GM19372 (cell line): ENCODE data around the gene PRR11.
"Not testable (repeated sequence)": the region's sequence is repeated elsewhere in the genome, so short reads cannot be mapped to it uniquely, and the experiment has no call there.

Experiments used
- ATAC-seq: cut with Tn5 transposase; IDR thresholded peaks from one replicate; pipeline ENCODE4 v1.9.1; 2021; ENCODE audit warnings: mild to moderate bottlenecking, low read depth, moderate library complexity; ENCODE audit not compliant: unreplicated experiment

PRR11 gene

DNA sequence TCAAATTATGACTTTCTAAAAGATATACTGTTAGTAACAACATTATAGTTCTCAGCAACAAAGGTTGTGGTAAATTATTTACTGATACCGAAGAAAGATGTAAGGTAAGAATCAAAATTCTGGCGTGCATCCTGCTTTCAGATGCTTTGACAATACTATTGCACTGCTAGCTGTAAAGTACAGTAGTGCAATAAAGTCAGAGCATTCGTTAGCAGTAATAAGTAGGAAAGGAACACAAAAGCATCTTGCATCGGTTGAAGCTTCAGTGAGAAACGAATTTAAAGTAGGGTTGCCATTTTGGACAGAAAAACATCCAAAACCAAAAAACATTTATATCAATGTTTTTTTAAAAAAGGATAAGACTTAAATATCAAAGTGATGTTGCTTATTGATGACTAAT, 4.5 kb upstream of the PRR11 start:
- no peak for ATAC-seq

- ATAC-seq, result no peak
Observed at GRCh38 chr17:59151591-59151990, 4.0 kb upstream of the PRR11 start.

DNA sequence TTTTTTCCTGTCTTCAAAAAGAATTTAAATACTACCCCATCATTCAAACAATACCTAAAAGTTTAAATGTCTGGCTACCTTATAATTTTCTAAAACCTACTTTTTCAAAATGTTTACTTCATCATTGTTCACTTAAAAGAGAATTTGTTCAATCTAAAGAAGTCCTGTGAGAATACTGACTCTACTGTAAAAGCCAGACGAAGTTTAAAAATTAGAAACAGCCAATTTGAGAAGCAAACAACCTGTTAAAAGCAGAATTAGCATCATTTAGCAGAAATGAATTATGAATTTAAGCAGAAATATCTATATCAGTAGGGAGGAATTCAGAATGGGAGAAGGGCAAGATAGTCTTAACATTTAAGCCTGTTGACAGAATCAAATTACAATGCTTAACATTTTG, 2.6 kb upstream of the PRR11 start:
- ATAC-seq, result no peak

- no peak for ATAC-seq
Observed at GRCh38 chr17:59154292-59154720, 1.2 kb upstream of the PRR11 start.

GRCh38 chr17:59154721-59155438, 666 bp upstream of the PRR11 start, which contains the start of gene SKA2:
Gene SKA2, minus strand, starts transcription at chr17:59155186. Its CDS starts 23 bp downstream, at chr17:59155163.
- ATAC-seq, result peak; percentile 74

GRCh38 chr17:59160157-59161025, 4.8 kb downstream of the PRR11 start:
- ATAC-seq, result no peak

DNA sequence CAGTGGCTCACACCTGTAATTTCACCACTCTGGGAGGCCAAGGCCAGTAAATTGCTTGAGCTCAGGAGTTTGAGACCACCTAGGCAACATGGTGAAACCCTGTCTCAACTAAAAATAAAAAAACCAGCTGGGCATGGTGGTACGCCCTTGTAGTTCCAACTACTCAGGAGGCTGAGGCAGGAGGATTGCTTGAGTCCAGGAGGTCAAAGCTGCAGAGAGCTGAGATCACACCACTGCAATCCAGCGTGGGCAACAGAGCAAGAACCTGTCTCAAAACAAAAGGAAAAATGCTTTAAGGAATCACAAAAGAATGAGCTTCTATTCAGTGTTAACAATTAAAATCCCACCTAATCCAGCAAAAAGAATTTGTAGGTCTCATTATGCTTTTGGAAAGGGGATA, 5.9 kb downstream of the PRR11 start:
- ATAC-seq, result no peak

GRCh38 chr17:59165933-59166342, 10.4 kb downstream of the PRR11 start:
- no peak for ATAC-seq

GRCh38 chr17:59167571-59168001, 12.0 kb downstream of the PRR11 start:
- no peak for ATAC-seq

DNA sequence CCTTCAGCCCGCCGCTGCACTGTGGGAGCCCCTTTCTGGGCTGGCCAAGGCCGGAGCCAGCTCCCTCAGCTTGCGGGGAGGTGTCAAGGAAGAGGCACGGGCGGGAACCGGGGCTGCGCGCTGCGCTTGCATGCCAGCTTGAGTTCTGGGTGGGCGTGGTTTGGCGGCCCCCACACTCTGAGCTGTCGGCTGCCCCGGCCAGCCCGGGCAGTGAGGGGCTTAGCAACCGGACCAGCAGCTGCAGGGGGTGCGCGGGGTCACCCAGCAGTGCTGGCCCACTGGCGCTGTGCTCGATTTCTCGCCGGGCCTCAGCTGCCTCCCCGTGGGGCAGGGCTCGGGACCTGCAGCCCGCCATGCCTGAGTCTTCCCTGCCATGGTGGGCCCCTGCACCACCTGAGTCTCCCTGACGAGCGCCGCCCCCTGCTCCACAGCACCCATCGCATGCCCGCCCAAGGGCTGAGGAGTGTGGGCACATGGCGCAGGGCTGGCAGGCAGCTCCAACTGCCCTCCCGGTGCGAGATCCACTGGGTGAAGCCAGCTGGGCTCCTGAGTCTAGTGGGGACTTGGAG, 17.0 kb downstream of the PRR11 start:
- no peak for ATAC-seq

DNA sequence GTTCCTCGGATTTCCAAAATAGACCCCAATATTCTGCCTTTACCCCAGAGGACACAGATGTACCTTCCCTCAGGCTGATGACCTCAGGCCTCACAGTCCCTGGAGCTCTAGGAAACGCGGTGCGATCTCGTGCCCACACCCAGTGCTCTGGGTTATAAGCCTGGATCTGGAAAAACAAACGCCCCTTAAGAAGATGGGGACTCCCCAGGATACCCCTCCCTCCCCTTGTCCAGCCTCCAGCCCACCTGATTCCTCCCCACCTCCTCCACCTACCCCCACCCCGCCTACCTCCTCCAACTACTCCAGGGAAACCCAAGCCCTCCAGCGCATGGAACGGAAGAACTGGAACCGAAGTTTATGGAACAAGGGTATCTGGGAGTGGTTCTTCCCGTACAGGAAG, 19.1 kb downstream of the PRR11 start:
- ATAC-seq, result no peak

- ATAC-seq, result no peak
Observed at GRCh38 chr17:59175076-59175475, 19.5 kb downstream of the PRR11 start.

DNA sequence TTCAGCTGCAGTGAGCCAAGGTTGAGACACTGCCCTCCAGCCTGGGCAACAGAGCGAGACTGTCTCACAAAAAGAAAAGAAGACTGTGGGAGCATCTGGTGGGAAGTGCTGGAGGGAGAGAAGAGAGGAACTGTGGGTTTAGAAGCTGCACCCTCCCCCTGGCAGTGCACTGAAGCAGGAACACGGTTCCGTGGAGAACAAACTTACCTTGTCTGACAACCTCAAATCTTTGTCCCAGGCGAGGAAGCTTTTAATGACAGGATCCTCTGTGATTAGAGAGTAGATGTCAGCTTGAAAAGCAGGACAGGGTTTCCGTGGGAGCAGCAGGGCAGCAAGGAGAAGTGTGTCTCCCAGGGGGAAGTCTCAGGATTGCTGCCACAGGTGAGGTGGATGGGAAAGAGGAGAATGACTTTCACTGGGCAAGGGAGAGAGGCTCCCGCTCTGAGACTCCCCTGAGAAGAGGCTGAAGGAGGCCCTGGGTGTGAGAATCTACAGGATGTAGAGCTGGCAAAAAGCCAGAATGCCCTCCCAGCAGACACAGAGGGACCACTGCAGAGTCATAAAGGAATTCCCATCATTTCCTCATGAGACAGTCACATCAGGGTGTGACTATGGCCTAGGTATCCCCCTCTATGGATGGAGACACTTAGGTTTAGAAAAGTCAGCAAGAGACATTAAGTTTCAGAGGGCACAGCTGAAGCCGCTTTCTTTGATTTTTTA, 22.9 kb downstream of the PRR11 start:
- no peak for ATAC-seq

DNA sequence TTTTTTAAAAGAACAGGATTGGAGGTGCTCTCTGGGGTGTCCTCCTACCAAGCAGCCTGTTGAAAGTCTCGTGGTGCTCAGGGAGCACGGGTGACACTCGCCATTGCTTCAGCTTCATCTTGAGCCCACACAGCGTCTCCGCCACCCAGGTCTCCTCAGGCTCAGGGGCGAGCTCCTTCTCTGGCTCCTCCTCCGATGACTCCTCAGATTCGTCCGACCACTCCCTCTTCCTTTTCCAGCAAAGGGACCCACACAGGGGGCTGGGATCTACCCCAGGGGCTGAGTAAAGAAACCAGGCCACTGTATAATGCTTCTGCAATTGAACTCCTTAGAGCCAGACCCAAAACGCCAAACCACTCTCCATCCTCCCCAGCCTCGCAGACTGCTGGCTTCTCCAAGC, 24.1 kb downstream of the PRR11 start:
- ATAC-seq, result not testable (repeated sequence)

DNA sequence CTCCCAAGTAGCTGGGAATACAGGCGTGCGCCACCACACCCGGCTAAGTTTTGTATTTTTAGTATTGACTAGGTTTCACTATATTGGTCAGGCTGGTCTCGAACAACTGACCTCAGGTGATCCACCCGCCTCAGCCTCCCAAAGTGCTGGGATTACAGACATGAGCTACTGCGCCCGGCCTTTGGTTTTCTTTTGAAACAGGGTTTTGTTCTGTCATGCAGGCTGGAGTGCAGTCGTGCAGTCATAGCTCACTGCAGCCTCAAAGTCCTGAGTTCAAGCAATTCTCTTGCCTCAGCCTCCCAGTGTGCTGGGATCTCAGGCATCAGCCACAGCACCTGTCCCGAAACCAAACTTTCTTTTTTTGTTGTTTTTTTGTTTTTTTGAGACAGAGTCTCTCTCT, 25.1 kb downstream of the PRR11 start:
- ATAC-seq, result no peak

- no peak for ATAC-seq
Observed at GRCh38 chr17:59181481-59181880, 25.9 kb downstream of the PRR11 start.

- ATAC-seq, result no peak
Observed at GRCh38 chr17:59185997-59186396, 30.5 kb downstream of the PRR11 start.

DNA sequence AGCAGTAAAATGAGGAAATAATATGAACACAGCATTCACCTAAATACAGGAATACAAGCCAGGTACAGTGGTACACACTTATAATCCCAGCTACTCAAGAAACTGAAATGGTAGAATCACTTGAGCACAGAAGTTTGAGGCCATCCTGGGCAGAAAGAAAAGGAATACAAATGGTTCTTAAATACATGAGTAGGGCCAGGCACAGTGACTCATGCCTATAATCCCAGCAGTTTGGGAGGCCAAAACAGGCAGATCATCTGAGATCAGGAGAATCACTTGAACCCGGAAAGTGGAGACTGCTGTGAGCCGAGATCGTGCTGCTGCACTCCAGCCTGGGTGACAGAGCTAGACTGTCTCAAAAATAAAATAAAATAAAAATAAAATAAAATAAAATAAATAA, 31.3 kb downstream of the PRR11 start:
- ATAC-seq, result no peak

GRCh38 chr17:59190806-59191205, 35.3 kb downstream of the PRR11 start:
- ATAC-seq, result no peak

GRCh38 chr17:59193336-59193862, 37.9 kb downstream of the PRR11 start:
- no peak for ATAC-seq
